Stimulated activated CD4-positive, alpha-beta T cell treated with anti-CD3 and anti-CD28 coated beads, Interleukin-1b, Interleukin-23, amount 100 ng/mL, for 1 hour (primary cell): Measurements from ENCODE around the gene NSD2.
"Not testable (repeated sequence)": the region's sequence is repeated elsewhere in the genome, so short reads cannot be mapped to it uniquely, and the experiment has no call there.

Experiments
- DNase-seq, 2 donors: peaks; one replicate each; pipeline ENCODE4 v3.0.0-alpha.2; 2020; ENCODE audit warnings: low read depth in 2 of 2

The NSD2 gene

GRCh38 chr4:1985294-1985693, 114.1 kb downstream of the NSD2 start:
- DNase-seq = no peak

- no peak for DNase-seq
Observed at GRCh38 chr4:1985780-1986577, 114.8 kb downstream of the NSD2 start.

GRCh38 chr4:1986578-1987210, 115.5 kb downstream of the NSD2 start:
- no peak for DNase-seq

GRCh38 chr4:1987296-1987695, 116.1 kb downstream of the NSD2 start:
- DNase-seq = no peak

- no peak for DNase-seq
Observed at GRCh38 chr4:1987721-1988326, 116.6 kb downstream of the NSD2 start.

- DNase-seq = no peak
Observed at GRCh38 chr4:1988327-1988724, 117.1 kb downstream of the NSD2 start.

- no peak for DNase-seq
Observed at GRCh38 chr4:1989533-1990347, 118.5 kb downstream of the NSD2 start.

- DNase-seq = no peak
Observed at GRCh38 chr4:1990348-1990645, 119.1 kb downstream of the NSD2 start.

GRCh38 chr4:1990676-1991075, 119.5 kb downstream of the NSD2 start:
- no peak for DNase-seq

GRCh38 chr4:1991087-1991486, 119.9 kb downstream of the NSD2 start:
- DNase-seq = no peak

GRCh38 chr4:1991596-1992434, 120.6 kb downstream of the NSD2 start:
- no peak for DNase-seq

GRCh38 chr4:1992468-1993168, 121.4 kb downstream of the NSD2 start:
- DNase-seq = no peak

GRCh38 chr4:1993169-1993516, 122.0 kb downstream of the NSD2 start:
- no peak for DNase-seq

- not testable (repeated sequence) for DNase-seq
Observed at GRCh38 chr4:1993718-1994516, 122.7 kb downstream of the NSD2 start.

GRCh38 chr4:1994938-1995337, 123.7 kb downstream of the NSD2 start:
- no peak for DNase-seq

- no peak for DNase-seq
Observed at GRCh38 chr4:1996866-1997611, 125.8 kb downstream of the NSD2 start.

GRCh38 chr4:1997712-1998111, 126.5 kb downstream of the NSD2 start:
- no peak for DNase-seq

- no peak for DNase-seq
Observed at GRCh38 chr4:1998296-1998695, 127.1 kb downstream of the NSD2 start.

GRCh38 chr4:1999308-1999707, 128.1 kb downstream of the NSD2 start:
- DNase-seq = not testable (repeated sequence)
